IMR-90 (cell line): Measurements from ENCODE around the gene SCNN1B. TPM values are rescaled to one million over a fixed set of nuclear protein-coding genes. Genes with fewer than 3 reads are reported as not detected.

Experiments
- ATAC-seq: fragments of 200-7000 bp; cut with Tn5 transposase; 2 replicates; pipeline ENCODE4 v1.9.1; 2020; ENCODE audit warnings: low read depth, mild to moderate bottlenecking, moderate library complexity
- BruUV-seq: library from RNA; stranded (reverse); fragments of 400-500 nt; replicated peaks from 2 replicates; lab custom pipeline; 2021; lab: Mats Ljungman, UMichigan
- CTCF ChIA-PET: fragments of 300-600 bp; formaldehyde crosslinking; extraction: SDS; loops from one replicate; lab custom pipeline; 2021; ENCODE audit warnings: antibody characterized with exemption; lab: Yijun Ruan, JAX
- POLR2A ChIA-PET: fragments of 300-600 bp; sonication (Branson Sonifier 250); formaldehyde crosslinking; loops from one replicate; lab custom pipeline; 2022; ENCODE audit warnings: antibody characterized with exemption; ENCODE audit not compliant: unreplicated experiment; lab: Charles Lee
- DNase-seq: peaks from one replicate; pipeline ENCODE4 v3.0.0; 2013
- H2AFZ ChIP-seq: replicated peaks from 2 replicates; pipeline ENCODE3; 2013; ENCODE audit warnings: low read length, mild to moderate bottlenecking; ENCODE audit not compliant: poor library complexity
- H2AK5ac ChIP-seq: 2 replicates; pipeline ENCODE4 v1.6.1; 2013; ENCODE audit warnings: low read depth, low read length, inconsistent platforms
- H2AK9ac ChIP-seq: replicated peaks from 2 replicates; pipeline ENCODE3; 2013; ENCODE audit warnings: mild to moderate bottlenecking, low read depth, low read length, moderate library complexity; ENCODE audit not compliant: poor library complexity
- H2BK120ac ChIP-seq: 2 replicates; pipeline ENCODE4 v1.6.1; 2013; ENCODE audit warnings: low read depth, low read length, inconsistent platforms
- H2BK15ac ChIP-seq: 3 replicates; pipeline ENCODE4 v1.6.1; 2013; ENCODE audit warnings: low read depth, low read length, inconsistent platforms
- H2BK20ac ChIP-seq: 2 replicates; pipeline ENCODE4 v1.6.1; 2013; ENCODE audit warnings: low read depth, mild to moderate bottlenecking, inconsistent platforms, low read length, moderate library complexity
- H2BK5ac ChIP-seq: 2 replicates; pipeline ENCODE4 v1.6.1; 2013; ENCODE audit warnings: mild to moderate bottlenecking, low read depth, low read length, inconsistent platforms; ENCODE audit not compliant: poor library complexity, severe bottlenecking
- H3K14ac ChIP-seq: replicated peaks from 2 replicates; pipeline ENCODE4 v1.6.1; 2013; ENCODE audit warnings: low read depth, low read length, inconsistent platforms
- H3K18ac ChIP-seq: 2 replicates; pipeline ENCODE4 v1.6.1; 2013; ENCODE audit warnings: low read depth, low read length, control low read depth
- H3K23ac ChIP-seq: 2 replicates; pipeline ENCODE4 v1.6.1; 2013; ENCODE audit warnings: low read depth, low read length, inconsistent platforms
- H3K27ac ChIP-seq: 2 replicates; pipeline ENCODE4 v1.5.1; 2013; ENCODE audit warnings: mild to moderate bottlenecking, control low read depth, low read length; ENCODE audit not compliant: insufficient read depth
- H3K27me3 ChIP-seq: 2 replicates; pipeline ENCODE4 v1.6.1; 2013; ENCODE audit warnings: low read length; ENCODE audit not compliant: control insufficient read depth, insufficient read depth
- H3K36me3 ChIP-seq: 2 replicates; pipeline ENCODE4 v1.6.1; 2013; ENCODE audit warnings: low read length, mixed read lengths; ENCODE audit not compliant: control insufficient read depth, insufficient read depth
- H3K4ac ChIP-seq: 2 replicates; pipeline ENCODE4 v1.6.1; 2013; ENCODE audit warnings: low read depth, low read length, inconsistent platforms
- H3K4me1 ChIP-seq: 2 replicates; pipeline ENCODE4 v1.6.1; 2013; ENCODE audit warnings: low read length, mixed read lengths; ENCODE audit not compliant: control insufficient read depth, insufficient read depth
- H3K4me2 ChIP-seq: 2 replicates; pipeline ENCODE4 v1.6.1; 2013; ENCODE audit warnings: low read depth, mild to moderate bottlenecking, control low read depth, low read length, moderate library complexity
- H3K4me3 ChIP-seq: 2 replicates; pipeline ENCODE4 v1.5.1; 2013; ENCODE audit warnings: low read depth, mild to moderate bottlenecking, control low read depth, low read length, moderate library complexity; ENCODE audit not compliant: insufficient read depth
- H3K56ac ChIP-seq: 2 replicates; pipeline ENCODE4 v1.6.1; 2013; ENCODE audit warnings: low read length, inconsistent platforms; ENCODE audit not compliant: insufficient read depth; ENCODE audit errors: extremely low read depth
- H3K79me1 ChIP-seq, 2 experiments: 2 replicates each; pipeline ENCODE4 v1.6.1; 2013; ENCODE audit warnings: low read length in 2 of 2, inconsistent platforms in 1 of 2, low read depth in 1 of 2
- H3K9ac ChIP-seq: 2 replicates; pipeline ENCODE4 v1.6.1; 2013; ENCODE audit warnings: low read depth, low read length, control low read depth
- H3K9me1 ChIP-seq: 2 replicates; pipeline ENCODE4 v1.6.1; 2013; ENCODE audit warnings: low read length, inconsistent platforms; ENCODE audit not compliant: insufficient read depth
- H3K9me3 ChIP-seq: 2 replicates; pipeline ENCODE4 v1.6.1; 2013; ENCODE audit warnings: low read length; ENCODE audit not compliant: control insufficient read depth, insufficient read depth
- H4K20me1 ChIP-seq: 2 replicates; pipeline ENCODE4 v1.6.1; 2013; ENCODE audit warnings: low read length, inconsistent platforms; ENCODE audit not compliant: insufficient read depth
- H4K5ac ChIP-seq: 2 replicates; pipeline ENCODE4 v1.6.1; 2013; ENCODE audit warnings: mild to moderate bottlenecking, low read depth, low read length, control low read depth
- H4K8ac ChIP-seq, 2 experiments: 2 replicates each; pipeline ENCODE4 v1.6.1; 2013; ENCODE audit warnings: low read depth in 2 of 2, low read length in 2 of 2, control low read depth in 1 of 2, inconsistent platforms in 1 of 2
- H4K91ac ChIP-seq: 2 replicates; pipeline ENCODE4 v1.6.1; 2013; ENCODE audit warnings: low read depth, low read length, inconsistent platforms; ENCODE audit not compliant: insufficient read depth
- BHLHE40 ChIP-seq: fragments of 150-350 bp; IDR thresholded peaks from 2 replicates; pipeline ENCODE4 v1.6.1; 2016; ENCODE audit warnings: mild to moderate bottlenecking, low read depth, low read length
- CEBPB ChIP-seq: IDR thresholded peaks from 2 replicates; pipeline ENCODE4 v1.6.1; 2012; ENCODE audit warnings: low read depth, low read length, improper control_type of control experiment
- CHD1 ChIP-seq: IDR thresholded peaks from 2 replicates; pipeline ENCODE4 v1.6.1; 2012; ENCODE audit warnings: low read depth, low read length, improper control_type of control experiment
- CTCF ChIP-seq: conservative IDR thresholded peaks from 2 replicates; pipeline ENCODE4 v1.5.1; 2012; ENCODE audit warnings: mild to moderate bottlenecking, low read depth, low read length, improper control_type of control experiment
- ELK1 ChIP-seq: fragments of 150-350 bp; IDR thresholded peaks from 2 replicates; pipeline ENCODE4 v1.6.1; 2016; ENCODE audit warnings: low read depth, mild to moderate bottlenecking, low read length, moderate library complexity, borderline replicate concordance
- FOS ChIP-seq: fragments of 150-350 bp; IDR thresholded peaks from 2 replicates; pipeline ENCODE4 v1.6.1; 2016; ENCODE audit warnings: low read depth, low read length
- MAFK ChIP-seq: IDR thresholded peaks from 2 replicates; pipeline ENCODE4 v1.6.1; 2012; ENCODE audit warnings: low read depth, low read length, improper control_type of control experiment
- MAZ ChIP-seq: IDR thresholded peaks from 2 replicates; pipeline ENCODE4 v1.6.1; 2012; ENCODE audit warnings: low read depth, mild to moderate bottlenecking, low read length, improper control_type of control experiment, moderate library complexity, borderline replicate concordance
- MXI1 ChIP-seq: IDR thresholded peaks from 2 replicates; pipeline ENCODE4 v1.6.1; 2012; ENCODE audit warnings: low read depth, mild to moderate bottlenecking, low read length, moderate library complexity, borderline replicate concordance
- NFE2L2 ChIP-seq: fragments of 150-350 bp; IDR thresholded peaks from 2 replicates; pipeline ENCODE4 v1.6.1; 2016; ENCODE audit warnings: low read depth, mild to moderate bottlenecking, low read length
- POLR2A ChIP-seq: IDR thresholded peaks from 2 replicates; pipeline ENCODE4 v1.6.1; 2012; ENCODE audit warnings: mild to moderate bottlenecking, low read depth, low read length
- RAD21 ChIP-seq: IDR thresholded peaks from 2 replicates; pipeline ENCODE4 v1.6.1; 2012; ENCODE audit warnings: low read length, improper control_type of control experiment
- RCOR1 ChIP-seq: IDR thresholded peaks from 2 replicates; pipeline ENCODE4 v1.6.1; 2012; ENCODE audit warnings: mild to moderate bottlenecking, low read length, improper control_type of control experiment; ENCODE audit not compliant: insufficient replicate concordance
- RFX5 ChIP-seq: IDR thresholded peaks from 2 replicates; pipeline ENCODE4 v1.8.0; 2012; ENCODE audit warnings: low read depth, mild to moderate bottlenecking, low read length, moderate library complexity
- SMC3 ChIP-seq: fragments of 150-350 bp; IDR thresholded peaks from 2 replicates; pipeline ENCODE4 v1.6.1; 2016; ENCODE audit warnings: low read depth, mild to moderate bottlenecking, antibody characterized with exemption, low read length, moderate library complexity
- WGBS, 2 experiments: methylation state at CpG; one replicate each; pipeline versions ENCODE4 v1.1.5 to v1.1.7; 2013; ENCODE audit warnings: missing lambda C conversion rate in 2 of 2; ENCODE audit not compliant: insufficient read length in 1 of 2; ENCODE audit errors: extremely low coverage in 2 of 2; 5-methylcytosine and 5-hydroxymethylcytosine counted together
- dilution Hi-C: fragments of 300-500 bp; cut with HindIII; formaldehyde crosslinking; loops from one replicate; pipeline ENCODE4 v1.14.3; 2018; ENCODE audit warnings: low sequenced_read_pairs; ENCODE audit not compliant: unreplicated experiment
- in situ Hi-C: fragments of 300-500 bp; cut with MboI; formaldehyde crosslinking; loops from 3 replicates; pipeline ENCODE4 v1.14.3; 2019; ENCODE audit warnings: low sequenced_read_pairs, inconsistent platforms, mixed read lengths
- intact Hi-C: fragments of 100-400 bp; cut with micrococcal nuclease; formaldehyde crosslinking; loops from 2 replicates; pipeline ENCODE4 v1.10.0; 2022
- polyA plus RNA-seq, 3 experiments: library from polyadenylated mRNA; depleted of rRNA; stranded (reverse); fragments of >200 nt; gene quantifications; 2 replicates each; pipeline ENCODE4 v1.2.3, GENCODE V29; 2012; ENCODE audit warnings: low replicate concordance in 1 of 3
- total RNA-seq: library from RNA; depleted of rRNA; stranded (reverse); fragments of >200 nt; gene quantifications from 2 replicates; pipeline ENCODE4 v1.2.3, GENCODE V29; 2012
- TF ChIP-seq, protein P1 (sequence below): fragments of 150-350 bp; IDR thresholded peaks from 2 replicates; pipeline ENCODE4 v1.6.1; 2017; ENCODE audit warnings: mild to moderate bottlenecking, antibody characterized with exemption, low read length, low read depth

SCNN1B gene
- total and polyA plus RNA-seq, 2 of the 4 experiments (the other 2 are of a cell fraction): not detected

DNA sequence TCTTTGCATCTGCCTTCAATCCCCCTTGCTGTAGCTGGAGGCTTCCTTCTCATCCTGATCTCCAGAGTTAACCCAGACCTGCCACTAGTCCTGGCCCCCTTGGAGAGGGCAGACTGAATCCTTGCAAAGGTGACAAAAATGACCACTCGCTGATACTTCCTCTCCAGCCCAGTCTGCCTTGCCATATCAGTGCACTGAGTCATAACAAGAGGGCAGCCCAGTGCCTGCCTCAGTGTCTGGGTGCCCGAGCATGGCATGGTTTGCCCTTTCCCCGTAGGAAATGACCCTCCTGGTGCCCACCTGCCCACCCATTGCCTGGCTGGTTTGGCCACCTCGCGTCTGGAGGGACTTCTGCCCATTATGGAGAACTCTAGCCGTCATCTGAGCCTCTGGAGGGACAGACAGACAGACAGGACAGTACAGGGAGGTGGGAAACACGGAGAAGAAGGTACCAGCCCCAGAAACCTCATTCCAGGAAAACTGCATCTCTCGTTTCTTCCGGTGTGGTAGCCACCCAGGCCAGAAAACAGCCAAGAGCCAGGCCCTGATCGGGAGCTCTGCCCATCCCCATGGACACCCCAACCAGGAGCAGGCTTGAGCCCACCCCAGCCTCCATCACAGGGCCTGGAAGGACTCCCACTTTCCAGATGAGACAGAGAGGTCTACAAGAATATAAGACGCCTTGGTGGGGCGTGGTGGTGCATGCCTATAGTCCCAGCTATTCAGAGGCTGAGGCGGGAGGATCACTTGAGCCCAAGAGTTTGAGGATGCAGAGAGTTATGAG lies 71.5 kb downstream of the SCNN1B start:
- Histone ChIP-seq H3K23ac (no peak overlapping the region), H3K9me1 (no peaks in the 10 kb centered on the region), H3K9me3 (no peaks in the 10 kb centered on the region), H3K14ac (no peak overlapping the region), H2AK5ac (no peak overlapping the region), H3K18ac (no peak overlapping the region), H4K8ac (no peak overlapping the region), H3K4me3 (no peak overlapping the region), H3K4ac (no peak overlapping the region), H3K4me1 (no peaks in the 10 kb centered on the region), H2BK15ac (no peak overlapping the region), H4K91ac (no peak overlapping the region), H2AFZ (no peak overlapping the region), H2AK9ac (no peak overlapping the region), H3K4me2 (no peak overlapping the region), H3K56ac (no peak overlapping the region), H4K5ac (no peak overlapping the region), H3K27ac (no peak overlapping the region), H3K9ac (no peak overlapping the region), H3K79me1 (no peaks in the 10 kb centered on the region), H2BK120ac (no peak overlapping the region), H3K27me3 (peaks cover 7% of the 10 kb centered on the region; the same call in 1 of the 2 replicates), H3K36me3 (no peaks in the 10 kb centered on the region), H4K20me1 (no peaks in the 10 kb centered on the region), H2BK20ac (no peak overlapping the region), H2BK5ac (no peak overlapping the region)
- no peak for DNase-seq
- no peak for ATAC-seq
- no TSS peak for BruUV-seq
- in situ Hi-C loops: no loop called here
- ChIA-PET POLR2A (no interaction called here), CTCF (no interaction called here)
- intact Hi-C loops: no loop called here
- dilution Hi-C loops: no loop called here
- WGBS, 2 experiments: 92% methylated on average over 2 of the region's 13 CpGs; no CpG with 5 or more reads in 1 of the 2 experiments
- TF ChIP-seq MXI1 (no peak), SMC3 (no peak), MAFK (no peak), POLR2A (no peak), CEBPB (no peak), NFE2L2 (no peak), MAZ (no peak), FOS (no peak), CHD1 (no peak), RFX5 (no peak), RCOR1 (no peak), BHLHE40 (no peak), RAD21 (no peak), ELK1 (no peak), CTCF (no peak)
- TF ChIP-seq, protein P1, sequence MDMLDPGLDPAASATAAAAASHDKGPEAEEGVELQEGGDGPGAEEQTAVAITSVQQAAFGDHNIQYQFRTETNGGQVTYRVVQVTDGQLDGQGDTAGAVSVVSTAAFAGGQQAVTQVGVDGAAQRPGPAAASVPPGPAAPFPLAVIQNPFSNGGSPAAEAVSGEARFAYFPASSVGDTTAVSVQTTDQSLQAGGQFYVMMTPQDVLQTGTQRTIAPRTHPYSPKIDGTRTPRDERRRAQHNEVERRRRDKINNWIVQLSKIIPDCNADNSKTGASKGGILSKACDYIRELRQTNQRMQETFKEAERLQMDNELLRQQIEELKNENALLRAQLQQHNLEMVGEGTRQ: no peak
